Measurements from ENCODE around the gene ANKMY1.
"Not testable (repeated sequence)": the region's sequence is repeated elsewhere in the genome, so short reads cannot be mapped to it uniquely, and the experiment has no call there.

ANKMY1 gene

DNA sequence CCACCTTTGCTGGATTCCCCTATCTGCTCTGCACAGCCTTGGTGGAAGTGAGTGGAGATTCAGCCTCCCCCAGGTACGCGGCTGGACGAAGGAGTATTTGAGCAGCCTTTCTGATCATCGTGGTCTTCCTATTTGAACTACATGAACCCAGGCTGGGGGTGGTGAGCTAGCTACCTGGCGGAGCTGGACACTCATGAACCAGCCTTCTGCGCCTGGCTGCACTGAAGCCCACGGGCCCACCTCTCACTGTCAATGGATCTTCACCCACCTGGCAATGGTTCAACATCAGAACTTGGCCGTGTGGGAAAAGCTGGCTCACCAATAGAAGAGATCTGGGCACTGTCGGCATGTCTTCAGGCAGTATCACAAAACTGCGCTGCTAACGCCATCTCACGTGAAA lies 35.4 kb downstream of the ANKMY1 start:
- DNase-seq (ENCODE audit: low spot score): peak; percentile 41
- Histone ChIP-seq H3K4me3 (no peak overlapping the region), H3K27ac (no peak overlapping the region)
- TF ChIP-seq, protein P1, sequence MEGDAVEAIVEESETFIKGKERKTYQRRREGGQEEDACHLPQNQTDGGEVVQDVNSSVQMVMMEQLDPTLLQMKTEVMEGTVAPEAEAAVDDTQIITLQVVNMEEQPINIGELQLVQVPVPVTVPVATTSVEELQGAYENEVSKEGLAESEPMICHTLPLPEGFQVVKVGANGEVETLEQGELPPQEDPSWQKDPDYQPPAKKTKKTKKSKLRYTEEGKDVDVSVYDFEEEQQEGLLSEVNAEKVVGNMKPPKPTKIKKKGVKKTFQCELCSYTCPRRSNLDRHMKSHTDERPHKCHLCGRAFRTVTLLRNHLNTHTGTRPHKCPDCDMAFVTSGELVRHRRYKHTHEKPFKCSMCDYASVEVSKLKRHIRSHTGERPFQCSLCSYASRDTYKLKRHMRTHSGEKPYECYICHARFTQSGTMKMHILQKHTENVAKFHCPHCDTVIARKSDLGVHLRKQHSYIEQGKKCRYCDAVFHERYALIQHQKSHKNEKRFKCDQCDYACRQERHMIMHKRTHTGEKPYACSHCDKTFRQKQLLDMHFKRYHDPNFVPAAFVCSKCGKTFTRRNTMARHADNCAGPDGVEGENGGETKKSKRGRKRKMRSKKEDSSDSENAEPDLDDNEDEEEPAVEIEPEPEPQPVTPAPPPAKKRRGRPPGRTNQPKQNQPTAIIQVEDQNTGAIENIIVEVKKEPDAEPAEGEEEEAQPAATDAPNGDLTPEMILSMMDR (IDR thresholded peaks at IDR 0.05): no peak

GRCh38 chr2:240521885-240522284 lies 35.9 kb downstream of the ANKMY1 start:
- DNase-seq (ENCODE audit: low spot score): peak; percentile 7

DNA sequence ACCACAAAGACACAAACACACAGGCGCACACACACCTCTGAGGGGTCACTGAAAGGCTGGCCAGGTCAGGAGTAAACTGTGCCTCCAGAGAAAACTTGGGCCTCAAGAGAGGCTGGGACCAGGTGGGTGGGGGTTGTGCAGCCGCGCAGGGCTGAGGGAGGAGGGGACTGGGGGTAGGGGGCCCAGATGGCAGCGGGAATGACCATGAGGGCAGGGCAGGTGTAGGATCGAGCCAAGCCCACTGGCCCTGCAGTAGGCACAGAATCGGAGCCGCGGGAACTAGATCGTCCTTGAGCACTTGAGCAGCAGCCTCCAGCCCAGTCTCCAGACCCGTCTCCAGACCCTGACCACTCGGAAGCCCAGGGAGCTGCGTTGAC lies 36.8 kb downstream of the ANKMY1 start:
- H3K27ac ChIP-seq: no peak overlapping the region
- DNase-seq (ENCODE audit: low spot score): peak; percentile 41
- H3K4me3 ChIP-seq: no peak overlapping the region
- TF ChIP-seq, protein P1 (IDR thresholded peaks at IDR 0.05): no peak

More at GRCh38 chr2:240521885-240522284, 35.9 kb downstream of the ANKMY1 start:
- H3K4me3 ChIP-seq, H3K27ac ChIP-seq: not testable (repeated sequence)

GRCh38 chr2:240520130-240520973 lies 37.4 kb downstream of the ANKMY1 start:
- Histone ChIP-seq H3K4me3 (peak overlapping the region; percentile 39), H3K27ac (no peak overlapping the region)
- DNase-seq (ENCODE audit: low spot score): peak; percentile 64
- TF ChIP-seq, protein P1 (IDR thresholded peaks at IDR 0.05): no peak

- peak; percentile 50 for DNase-seq (ENCODE audit: low spot score)
- Histone ChIP-seq H3K4me3 (peak overlapping the region; percentile 39), H3K27ac (no peak overlapping the region)
- TF ChIP-seq, protein P1 (IDR thresholded peaks at IDR 0.05): no peak
Measured at GRCh38 chr2:240519396-240520129, 38.2 kb downstream of the ANKMY1 start.

DNA sequence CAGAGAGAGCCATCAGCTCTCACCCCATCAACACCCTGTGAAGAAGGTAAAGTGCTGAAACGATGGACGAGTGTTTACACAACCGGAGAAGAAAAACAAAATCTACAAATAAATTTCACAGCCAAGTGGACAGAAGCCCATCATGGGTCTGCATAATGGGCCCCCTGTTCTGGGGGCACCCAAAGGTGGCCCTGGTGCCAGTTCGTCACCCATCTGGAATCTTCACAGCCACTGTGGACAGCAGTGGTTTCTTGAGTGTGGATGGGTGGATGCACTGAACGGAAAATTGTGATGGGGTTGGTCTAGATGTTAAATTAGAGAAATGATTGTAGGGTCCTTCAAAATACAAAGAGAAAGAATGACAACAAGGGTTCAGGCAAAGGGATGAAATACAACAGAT lies 38.8 kb downstream of the ANKMY1 start:
- no peak overlapping the region for H3K27ac ChIP-seq
- DNase-seq (ENCODE audit: low spot score): peak; percentile 9
- no peak overlapping the region for H3K4me3 ChIP-seq
- TF ChIP-seq, protein P1 (IDR thresholded peaks at IDR 0.05): no peak

DNA sequence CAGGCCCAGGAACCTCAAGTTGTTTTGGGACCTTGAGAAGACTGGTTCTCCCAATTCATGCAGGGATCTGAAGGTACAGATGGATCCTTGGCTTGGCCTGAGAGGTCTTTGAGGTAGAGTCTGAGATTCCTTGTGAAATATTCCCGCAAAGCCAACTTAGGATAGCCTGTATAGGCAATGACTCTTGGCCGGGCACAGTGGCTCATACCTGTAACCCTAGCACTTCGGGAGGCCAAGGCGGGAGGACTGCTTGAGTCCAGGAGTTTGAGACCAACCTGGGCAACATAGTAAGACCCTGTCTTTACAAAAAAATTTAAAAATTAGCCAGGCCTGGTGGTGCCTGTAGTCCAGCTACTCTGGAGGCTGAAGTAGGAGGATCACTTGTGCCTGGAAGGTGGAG lies 40.4 kb downstream of the ANKMY1 start:
- no peak overlapping the region for H3K4me3 ChIP-seq
- TF ChIP-seq, protein P1 (IDR thresholded peaks at IDR 0.05): no peak
- no peak overlapping the region for H3K27ac ChIP-seq
- peak; percentile 14 for DNase-seq (ENCODE audit: low spot score)
